Thoracic aorta (tissue), 2 donors: ENCODE data around the gene PRUNE2. TPM values are rescaled to one million over a fixed set of nuclear protein-coding genes. Genes with fewer than 3 reads are reported as not detected.

Source experiments
- ATAC-seq: fragments of 150-250 bp; one replicate; pipeline ENCODE4 v1.8.0; 2017; ENCODE audit warnings: low read depth; ENCODE audit not compliant: insufficient number of reproducible peaks, low FRiP score
- DNase-seq: peaks from one replicate; pipeline ENCODE4 v3.0.0-alpha.2; 2020; ENCODE audit warnings: low spot score
- H3K27ac ChIP-seq, 2 donors: fragments of 200-600 bp; sonication (generic); 1 replicate in 1 of 2; 2 replicates in 1 of 2; pipeline ENCODE4 v1.5.1; 2016; ENCODE audit warnings: mild to moderate bottlenecking in 2 of 2, moderate library complexity in 2 of 2
- H3K27me3 ChIP-seq: fragments of 200-600 bp; sonication (generic); replicated peaks from 2 replicates; pipeline ENCODE4 v1.6.0; 2016; ENCODE audit warnings: mild to moderate bottlenecking; ENCODE audit not compliant: insufficient read depth
- H3K36me3 ChIP-seq: fragments of 200-600 bp; sonication (generic); one replicate; pipeline ENCODE4 v1.5.1; 2016
- H3K4me1 ChIP-seq, 2 donors: fragments of 200-600 bp; sonication (generic); 1 replicate in 1 of 2; 2 replicates in 1 of 2; pipeline versions ENCODE4 v1.5.1 to v1.6.0; 2016; ENCODE audit warnings: low read depth in 2 of 2, mild to moderate bottlenecking in 1 of 2; ENCODE audit not compliant: control insufficient read depth in 1 of 2
- H3K4me3 ChIP-seq: fragments of 200-600 bp; sonication (generic); 2 replicates; pipeline ENCODE4 v1.5.1; 2016; ENCODE audit warnings: mild to moderate bottlenecking
- H3K9me3 ChIP-seq: fragments of 200-600 bp; sonication (generic); 2 replicates; pipeline ENCODE4 v1.5.1; 2016
- CTCF ChIP-seq: fragments of 200-600 bp; sonication (generic); IDR thresholded peaks from one replicate; pipeline ENCODE4 v1.5.1; 2019; ENCODE audit warnings: antibody characterized with exemption
- total RNA-seq, 2 donors: library from RNA; depleted of rRNA; stranded (reverse); fragments of >200 nt; gene quantifications; one replicate each; pipeline versions ENCODE4 v1.1.0 to v1.2.3, GENCODE V29; 2016

PRUNE2 gene
- total RNA-seq, 2 donors from 2014 or later: 360 to 420 TPM

DNA sequence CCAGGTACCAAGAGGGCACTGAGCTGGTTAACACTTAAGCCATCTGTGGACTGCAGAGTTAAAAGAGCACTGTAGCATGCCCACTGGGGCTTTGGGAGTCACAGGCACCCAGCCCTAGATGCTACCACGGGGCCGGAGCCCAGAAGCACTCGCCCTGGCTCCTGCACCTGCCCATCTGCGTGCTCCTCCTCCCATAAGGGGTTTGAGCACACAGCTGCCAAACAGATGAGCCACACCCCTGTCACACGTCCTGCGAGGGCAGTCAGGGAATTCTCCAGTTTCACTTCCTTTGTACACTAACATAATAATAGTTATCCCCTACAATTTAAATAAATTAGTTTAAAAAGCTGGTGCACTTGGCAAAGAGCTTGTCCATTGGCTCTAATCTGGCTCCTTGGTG is 146.2 kb downstream of the PRUNE2 start:
- no peak overlapping the region for H3K27ac ChIP-seq
- peaks cover 0 to 14% of the 10 kb centered on the region in 2 donors for H3K4me1 ChIP-seq
- H3K4me3 ChIP-seq: no peak overlapping the region
- ATAC-seq (no peak), DNase-seq (no peak)
- no peak for TF ChIP-seq CTCF
- no peaks in the 10 kb centered on the region for H3K9me3 ChIP-seq
- no peaks in the 10 kb centered on the region for H3K27me3 ChIP-seq
- peaks cover 3% of the 10 kb centered on the region for H3K36me3 ChIP-seq

DNA sequence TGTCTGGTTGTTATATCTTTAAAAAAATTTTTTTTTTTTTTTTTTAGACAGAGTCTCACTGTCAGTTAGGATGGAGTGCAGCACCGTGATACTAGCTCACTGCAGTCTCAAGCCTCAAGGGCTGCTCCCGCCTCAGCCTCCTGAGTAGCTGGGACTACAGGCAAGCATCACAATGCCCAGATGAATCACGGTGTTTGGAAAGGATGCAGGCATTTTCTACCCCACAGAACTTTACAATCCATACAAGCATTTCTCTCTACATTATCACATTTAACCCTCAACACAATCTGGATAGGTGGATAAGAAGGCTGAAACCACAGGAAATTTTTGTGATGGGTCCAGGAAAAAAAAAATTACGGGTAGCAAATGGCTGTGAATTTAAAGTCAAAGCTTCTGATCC is 147.4 kb downstream of the PRUNE2 start:
- no peak for TF ChIP-seq CTCF
- Histone ChIP-seq H3K36me3 (peaks cover 3% of the 10 kb centered on the region), H3K4me1 (peaks cover 0 to 14% of the 10 kb centered on the region in 2 donors), H3K27ac (no peak overlapping the region), H3K27me3 (no peaks in the 10 kb centered on the region), H3K4me3 (no peak overlapping the region), H3K9me3 (no peaks in the 10 kb centered on the region)
- ATAC-seq: no peak
- DNase-seq: no peak

DNA sequence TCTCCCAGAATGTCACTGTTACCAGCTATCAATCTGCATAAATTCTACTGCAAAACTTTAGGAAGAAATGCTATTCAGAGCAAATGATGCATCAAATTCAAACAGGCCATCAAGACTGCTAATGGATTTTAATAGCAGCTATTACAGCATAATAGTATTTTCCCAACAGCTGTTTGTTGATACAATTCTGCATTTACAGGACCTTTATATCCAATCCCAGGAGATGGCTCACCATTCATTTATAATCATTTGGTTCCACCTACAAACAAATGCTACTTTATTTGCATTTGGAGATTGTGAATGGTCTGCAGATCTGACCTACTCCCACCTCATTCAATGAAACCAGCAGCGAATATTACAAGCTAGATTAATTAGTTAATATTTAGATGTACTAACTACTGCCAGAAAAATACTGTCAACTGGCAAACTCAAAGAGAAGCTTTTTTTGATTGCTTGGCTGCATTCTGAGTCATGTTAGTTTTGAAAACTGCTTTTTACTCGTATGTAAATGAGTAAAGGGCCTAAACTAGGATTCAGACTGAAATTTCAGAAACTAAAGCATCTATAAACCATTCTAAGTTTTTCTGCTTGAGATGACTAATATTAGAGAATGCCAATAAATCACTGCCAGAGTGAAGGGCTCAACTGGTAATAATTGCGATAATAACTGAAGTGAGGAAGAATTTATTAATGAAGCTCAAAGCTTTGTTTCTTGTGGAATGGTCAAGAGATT is 148.8 kb downstream of the PRUNE2 start:
- H3K4me1 ChIP-seq: peaks cover 0 to 7% of the 10 kb centered on the region in 2 donors
- H3K4me3 ChIP-seq: no peak overlapping the region
- H3K27ac ChIP-seq: no peak overlapping the region
- DNase-seq (no peak), ATAC-seq (no peak)
- H3K9me3 ChIP-seq: no peaks in the 10 kb centered on the region
- TF ChIP-seq CTCF: no peak
- H3K36me3 ChIP-seq: no peaks in the 10 kb centered on the region
- H3K27me3 ChIP-seq: no peaks in the 10 kb centered on the region

GRCh38 chr9:76756268-76756640 is 149.7 kb downstream of the PRUNE2 start:
- no peak for TF ChIP-seq CTCF
- H3K36me3 ChIP-seq: no peaks in the 10 kb centered on the region
- no peak for ATAC-seq

GRCh38 chr9:76751001-76751400 is 154.9 kb downstream of the PRUNE2 start:
- H3K27ac ChIP-seq: no peak overlapping the region
- DNase-seq: no peak
- no peaks in the 10 kb centered on the region for H3K36me3 ChIP-seq
- no peaks in the 10 kb centered on the region for H3K9me3 ChIP-seq
- no peaks in the 10 kb centered on the region for H3K27me3 ChIP-seq
- no peak for ATAC-seq
- no peak for TF ChIP-seq CTCF
- peaks cover 0 to 9% of the 10 kb centered on the region in 2 donors for H3K4me1 ChIP-seq
- H3K4me3 ChIP-seq: no peak overlapping the region

More at GRCh38 chr9:76756268-76756640, 149.7 kb downstream of the PRUNE2 start:
- H3K27me3 ChIP-seq: no peaks in the 10 kb centered on the region
- DNase-seq: no peak
- no peak overlapping the region for H3K4me3 ChIP-seq
- no peaks in the 10 kb centered on the region for H3K9me3 ChIP-seq
- peaks cover 0 to 5% of the 10 kb centered on the region in 2 donors for H3K4me1 ChIP-seq
- no peak overlapping the region for H3K27ac ChIP-seq
